Endometrium (tissue), 2 donors: ENCODE results near the gene LEMD3.

Experiments
- FAIRE-seq: peaks from 2 replicates; lab custom pipeline; 2012; peaks lifted over from hg19 to GRCh38; lab: Jason Lieb, UNC
- donor health status: control.
- donor health status: control.

Gene LEMD3

GRCh38 chr12:65169320-65170208 lies at the start of gene LEMD3:
TSS of gene LEMD3 (plus strand) at chr12:65169583. CDS start at chr12:65169597, 14 bp downstream.
- FAIRE-seq = no peak

DNA sequence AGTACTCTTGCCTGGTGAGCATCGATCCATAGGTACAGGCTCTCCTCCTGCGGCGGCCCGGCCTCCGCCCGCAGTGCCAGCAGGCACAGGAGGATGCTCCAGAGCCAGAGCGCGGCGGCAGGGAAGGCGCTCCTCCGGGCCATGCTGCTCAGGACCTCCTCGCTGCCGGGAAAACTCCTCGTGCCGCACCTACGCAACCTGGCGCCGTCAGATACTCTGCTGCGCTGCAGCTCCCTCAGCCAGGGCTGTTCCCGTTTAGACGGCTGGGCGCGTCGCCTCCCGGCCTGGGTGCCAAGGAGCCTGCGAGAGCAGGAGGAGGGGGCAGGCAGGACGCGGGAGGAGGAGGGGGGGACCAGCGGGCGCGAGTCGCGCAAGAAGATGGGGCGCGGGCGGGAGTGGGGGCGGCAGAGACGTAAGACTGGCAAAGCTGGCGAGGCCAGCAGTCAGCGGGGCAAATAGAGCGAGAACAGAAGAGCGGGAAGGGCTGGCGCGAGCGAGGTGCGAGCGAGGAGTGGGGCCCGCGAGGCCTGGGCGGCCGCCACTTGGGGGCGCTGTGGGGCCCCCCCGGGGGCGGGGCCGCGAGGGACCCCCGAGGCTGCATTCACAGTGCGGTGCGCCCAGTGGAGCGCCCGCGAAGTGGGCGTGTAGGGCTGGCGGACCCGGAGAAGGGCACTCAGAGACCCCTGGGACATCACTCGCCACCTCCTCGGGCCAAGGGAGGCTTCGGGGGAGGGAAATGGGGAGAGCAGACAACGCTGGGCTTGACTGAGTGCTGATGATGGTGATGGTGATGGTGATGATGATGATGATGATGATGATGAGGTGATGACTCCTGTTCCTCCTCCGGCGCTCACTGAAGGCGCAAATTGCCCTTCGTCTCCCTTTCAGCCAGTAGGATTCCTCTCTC lies 48.1 kb upstream of the LEMD3 start, which contains the start of gene WIF1:
WIF1 (minus strand) TSS at position 257 of the 907 bp plus-strand sequence; CDS start at position 143, 114 bp downstream.
- no peak for FAIRE-seq

- no peak for FAIRE-seq
Observed at GRCh38 chr12:65121956-65122469, 47.4 kb upstream of the LEMD3 start.

- FAIRE-seq = no peak
Observed at GRCh38 chr12:65122703-65123102, 46.7 kb upstream of the LEMD3 start.

- peak; percentile 86 for FAIRE-seq
Observed at GRCh38 chr12:65123435-65124063, 45.8 kb upstream of the LEMD3 start.

GRCh38 chr12:65125247-65125646 lies 44.1 kb upstream of the LEMD3 start:
- FAIRE-seq = no peak

DNA sequence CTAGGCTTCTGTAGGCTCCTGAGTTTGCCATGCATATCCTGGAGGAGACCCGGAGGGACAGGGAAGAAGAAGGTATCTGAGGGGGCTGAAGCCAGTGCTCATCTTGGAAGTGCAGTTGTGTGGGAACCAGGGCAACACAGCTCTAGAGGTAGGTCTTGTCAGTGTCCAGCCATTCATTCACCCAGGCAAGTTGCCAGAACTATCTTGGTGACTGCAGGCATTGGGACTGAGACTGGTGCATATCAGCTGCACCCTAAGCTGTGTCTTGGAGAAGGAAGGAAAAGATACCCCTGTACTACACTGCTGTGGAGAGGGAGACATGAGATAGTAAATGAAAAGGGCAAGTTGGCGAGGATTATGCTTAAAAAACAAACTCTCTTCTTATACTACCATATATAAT lies 43.4 kb upstream of the LEMD3 start:
- no peak for FAIRE-seq

DNA sequence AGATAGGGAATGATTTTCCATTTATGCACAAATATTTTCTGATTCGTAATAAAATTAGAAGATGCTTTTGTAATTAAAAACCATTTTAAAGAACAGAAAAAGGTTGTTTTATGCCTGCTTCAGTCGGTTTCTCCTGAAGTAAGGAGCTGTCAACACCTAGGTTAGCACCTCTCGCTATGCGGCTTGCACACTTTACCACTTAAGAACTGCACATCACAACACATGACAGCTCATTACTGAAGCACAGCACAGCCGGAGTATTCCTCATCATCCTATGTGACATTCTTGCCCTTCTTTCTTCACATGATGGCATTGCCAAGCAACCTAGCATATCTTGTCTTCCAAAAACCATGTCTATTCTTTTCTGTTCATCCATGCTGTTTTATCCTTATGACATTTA lies 42.9 kb upstream of the LEMD3 start:
- no peak for FAIRE-seq

DNA sequence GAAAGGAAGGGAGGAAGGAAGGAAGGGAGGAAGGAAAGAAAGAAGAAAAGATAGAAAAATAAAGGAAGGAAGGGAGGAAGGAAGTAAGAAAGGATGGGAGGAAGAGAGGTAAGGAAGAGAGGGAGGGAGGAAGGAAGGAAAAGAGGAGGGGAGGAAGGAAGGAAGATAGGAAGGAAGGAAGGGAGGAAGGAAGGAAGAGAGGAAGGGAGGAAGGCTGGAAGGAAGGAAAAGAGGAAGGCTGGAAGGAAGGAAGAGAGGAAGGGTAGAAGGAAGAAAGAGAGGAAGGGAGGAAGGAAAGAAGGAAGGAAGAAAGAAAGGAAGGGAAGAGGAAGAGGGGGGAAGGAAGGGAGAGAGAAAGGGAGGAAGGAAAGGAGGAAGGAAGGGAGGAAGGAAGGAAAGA lies 35.5 kb upstream of the LEMD3 start:
- no peak for FAIRE-seq

DNA sequence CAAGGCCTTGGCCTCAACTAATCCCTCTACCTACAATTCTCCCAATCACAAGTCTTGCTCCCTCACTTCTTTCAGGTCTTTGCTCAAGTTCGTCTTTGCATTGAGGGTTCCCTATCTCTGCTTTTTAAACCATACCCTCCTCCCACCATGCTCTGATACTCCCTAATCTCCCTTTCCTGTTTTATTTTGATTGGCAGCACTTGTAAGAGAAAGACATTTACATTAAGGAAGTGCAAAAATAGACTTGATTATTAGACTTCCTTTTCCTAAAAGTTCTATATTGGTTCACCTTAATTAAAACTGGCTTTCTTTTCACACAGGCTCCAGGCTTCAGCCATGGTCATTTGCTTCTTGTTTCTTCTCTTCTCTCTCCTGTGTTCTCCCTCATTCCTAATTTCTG lies 30.0 kb upstream of the LEMD3 start:
- FAIRE-seq = no peak

DNA sequence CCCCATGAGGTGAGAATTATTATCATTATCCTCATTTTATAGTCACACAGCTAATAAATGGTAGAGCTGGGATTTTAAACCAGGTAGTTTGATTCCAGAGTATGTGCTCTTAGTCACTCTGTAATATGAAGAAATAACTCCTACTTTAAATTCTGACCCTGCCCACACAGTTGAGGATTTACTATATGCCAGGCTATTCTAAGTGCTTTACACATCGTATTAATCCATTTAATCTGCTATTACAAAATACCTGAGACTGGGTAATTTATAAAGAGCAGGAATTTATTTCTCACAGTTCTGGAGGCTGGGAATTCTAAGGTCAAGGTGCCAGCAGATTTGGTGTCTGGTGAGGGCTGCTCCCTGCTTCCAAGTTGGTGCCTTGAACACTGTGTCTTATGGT lies 28.6 kb upstream of the LEMD3 start:
- no peak for FAIRE-seq

DNA sequence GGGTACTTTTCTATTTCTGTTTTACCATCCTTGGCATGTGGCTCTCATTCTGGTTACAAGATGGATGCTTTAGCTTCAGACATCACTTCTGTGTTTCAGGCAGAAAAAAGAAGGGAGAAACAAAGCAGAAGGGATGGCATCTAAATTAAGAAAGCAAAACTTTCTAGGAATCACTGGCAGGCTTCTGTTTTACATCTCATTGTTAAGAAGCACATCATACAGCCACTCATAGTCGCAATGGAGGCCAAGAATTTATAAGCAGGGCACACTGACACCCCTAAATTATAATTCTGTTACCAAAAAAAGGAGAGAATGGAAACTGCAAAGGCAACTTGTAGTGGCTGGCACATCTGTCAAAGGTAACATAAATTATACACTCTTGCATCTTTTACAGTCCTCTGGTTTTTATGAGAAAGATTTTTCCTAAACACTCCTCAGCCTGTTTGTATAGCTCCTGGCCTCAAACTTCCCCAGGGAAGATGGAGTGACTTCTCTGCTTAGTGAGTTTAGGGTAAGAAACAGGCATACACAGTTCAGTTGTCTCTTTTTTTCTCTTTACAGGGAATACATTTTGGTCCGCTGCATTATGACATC lies 22.0 kb upstream of the LEMD3 start:
- no peak for FAIRE-seq

GRCh38 chr12:65152012-65152411 lies 17.4 kb upstream of the LEMD3 start:
- FAIRE-seq = no peak

- no peak for FAIRE-seq
Observed at GRCh38 chr12:65152596-65152995, 16.8 kb upstream of the LEMD3 start.

DNA sequence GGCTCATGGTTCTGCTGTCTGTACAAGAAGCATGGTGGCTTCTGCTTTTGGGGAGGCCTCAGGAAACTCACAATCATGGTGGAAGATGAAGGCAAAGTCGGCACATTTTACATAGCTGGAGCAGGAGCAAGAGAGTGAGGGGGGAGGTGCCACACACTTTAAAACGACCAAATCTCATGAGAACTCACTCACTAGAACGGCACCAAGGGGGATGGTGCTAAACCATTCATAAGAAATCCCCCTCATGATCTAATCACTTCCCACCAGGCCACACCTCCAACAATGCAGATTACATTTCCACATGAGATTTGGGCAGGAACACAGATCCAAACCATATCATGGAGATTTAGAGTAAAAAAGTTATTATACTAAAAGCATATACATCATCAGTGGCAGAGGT lies 13.6 kb upstream of the LEMD3 start:
- FAIRE-seq = no peak

DNA sequence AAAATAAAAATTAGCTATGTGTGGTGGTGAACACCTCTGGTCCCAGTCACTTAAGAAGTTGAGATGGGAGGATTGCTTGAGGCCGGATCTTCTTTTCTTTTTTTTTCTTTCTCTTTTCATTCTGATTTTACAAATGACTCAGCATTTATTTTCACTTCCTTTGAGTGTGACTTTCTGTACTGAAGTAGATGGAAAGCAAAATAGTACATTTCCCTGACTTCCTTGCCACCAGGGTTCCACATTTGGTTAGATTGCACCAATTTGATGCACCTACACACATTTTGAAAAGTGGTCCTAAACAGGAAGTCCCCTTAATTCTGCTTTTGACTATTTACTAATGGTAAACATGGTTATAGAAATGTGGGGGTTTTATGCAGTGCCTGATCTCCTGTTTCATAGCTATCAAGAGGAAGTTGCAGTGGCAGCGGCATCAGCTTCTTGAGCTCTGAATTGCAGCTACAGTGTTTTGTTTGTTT lies 13.0 kb upstream of the LEMD3 start:
- no peak for FAIRE-seq

GRCh38 chr12:65157091-65157490 lies 12.3 kb upstream of the LEMD3 start:
- no peak for FAIRE-seq

DNA sequence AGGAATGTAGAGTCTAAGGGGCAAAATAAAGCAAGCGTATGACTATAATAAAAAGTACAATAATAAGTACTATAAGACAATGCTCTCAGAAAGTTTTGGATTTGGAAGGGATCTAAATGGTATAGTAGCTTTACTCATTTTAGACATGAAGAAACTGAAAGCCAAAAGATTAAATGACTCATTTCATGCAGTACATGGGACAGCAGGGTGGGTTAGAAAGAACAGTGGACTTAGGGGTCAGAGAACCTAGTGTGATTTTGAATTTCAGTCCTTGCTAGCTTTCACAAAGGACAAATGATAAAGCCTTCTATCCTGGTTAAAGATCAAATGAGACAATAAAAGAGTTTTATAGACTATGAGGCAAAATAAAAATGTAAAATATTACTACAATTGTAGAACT lies 6.8 kb upstream of the LEMD3 start:
- no peak for FAIRE-seq

GRCh38 chr12:65164244-65164643 lies 5.1 kb upstream of the LEMD3 start:
- no peak for FAIRE-seq

DNA sequence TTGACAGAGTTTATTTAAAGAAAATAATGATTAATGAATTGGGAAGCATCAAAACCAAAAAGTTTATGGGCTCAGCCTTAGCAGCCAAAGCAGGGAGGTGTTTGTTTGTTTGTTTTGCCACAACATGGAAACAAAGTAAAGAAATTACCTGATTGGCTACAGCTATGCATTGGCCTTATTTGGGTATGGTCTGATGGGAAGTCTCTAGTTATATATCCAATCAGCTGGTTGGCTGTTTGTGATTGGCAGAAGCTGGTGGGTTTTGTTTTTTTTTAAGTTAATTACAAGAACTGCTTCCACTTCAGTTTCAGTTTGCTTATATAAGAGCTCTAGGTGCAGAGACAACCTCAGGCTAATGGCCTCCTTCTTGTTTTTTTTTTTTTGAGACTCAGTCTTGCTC lies 4.6 kb upstream of the LEMD3 start:
- FAIRE-seq = no peak

DNA sequence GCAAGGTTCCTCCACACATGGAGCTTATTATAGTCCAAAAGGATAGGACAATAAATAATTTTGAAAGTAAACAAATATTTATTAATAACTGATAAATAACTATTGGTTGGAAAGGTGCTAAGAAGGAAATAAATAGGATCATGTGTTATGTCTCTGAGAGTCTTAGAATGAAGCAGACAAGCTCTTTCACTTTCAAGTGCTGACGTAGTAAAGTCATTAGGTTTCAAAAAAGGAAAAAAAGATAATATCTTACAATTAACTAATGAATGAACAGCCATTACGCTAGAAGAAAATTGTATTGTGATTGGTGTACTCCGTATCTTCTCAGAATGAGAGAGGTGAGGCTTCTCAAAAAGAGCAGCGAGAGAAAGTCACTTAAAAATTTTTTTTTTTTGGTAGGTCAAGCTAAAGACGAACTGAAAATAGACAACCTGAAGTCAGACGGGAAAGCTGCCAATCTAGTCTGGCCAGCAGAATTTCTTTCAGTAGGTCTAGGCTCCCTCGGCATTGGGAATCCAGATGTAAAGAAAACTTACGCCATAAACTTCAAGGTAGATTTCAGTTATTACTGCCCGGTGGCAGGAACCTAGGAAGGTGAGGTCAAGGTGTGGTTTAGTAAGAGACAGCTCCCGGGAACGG lies 583 bp upstream of the LEMD3 start:
- FAIRE-seq = no peak
